ENCODE results near the gene DPP8. TPM values are rescaled to one million over a fixed set of nuclear protein-coding genes. Genes with fewer than 3 reads are reported as not detected.

Gene DPP8
- total RNA-seq, 1 experiment from 2014 or later, result 22.9 TPM

- no peaks in the 10 kb centered on the region for H3K4me1 Mint-ChIP-seq (ENCODE audit: low read depth, unreplicated experiment)
- no peak for DNase-seq
- H3K27ac Mint-ChIP-seq (ENCODE audit: unreplicated experiment), result no peak overlapping the region
- Histone ChIP-seq H3K9me3 (no peaks in the 10 kb centered on the region), H3K36me3 (ENCODE audit: control insufficient read depth, insufficient read depth, low read length) (no peaks in the 10 kb centered on the region; the same call in none of the 2 replicates), H3K4me3 (ENCODE audit: low read depth, low read length) (no peak overlapping the region), H3K27me3 (replicated peaks; ENCODE audit: control insufficient read depth, insufficient read depth, low read length) (no peaks in the 10 kb centered on the region), H3K4me1 (no peaks in the 10 kb centered on the region)
- H3K36me3 Mint-ChIP-seq (ENCODE audit: insufficient read depth, unreplicated experiment), result peaks cover 66% of the 10 kb centered on the region
- H3K27me3 Mint-ChIP-seq (ENCODE audit: insufficient read depth, unreplicated experiment), result no peaks in the 10 kb centered on the region
- intact Hi-C loops (cut with micrococcal nuclease; ENCODE audit: unreplicated experiment), result no loop called here
- BruUV-seq (replicated peaks), result no TSS peak
- H3K9me3 Mint-ChIP-seq (ENCODE audit: unreplicated experiment), result no peaks in the 10 kb centered on the region
- POLR2A ChIA-PET, result no interaction called here
- no peak for TF ChIP-seq CTCF (IDR thresholded peaks at IDR 0.05; ENCODE audit: insufficient read depth in 1 of 2, low read depth in 1 of 2, low read length in 1 of 2, severe bottlenecking in 1 of 2, unreplicated experiment in 1 of 2)
- H3K4me3 Mint-ChIP-seq (ENCODE audit: unreplicated experiment), result no peak overlapping the region
- CTCF ChIA-PET, result no interaction called here
These were observed 41.7 kb upstream of the DPP8 start for GRCh38 chr15:65558997-65559760.

GRCh38 chr15:65558336-65558735 lies 40.8 kb upstream of the DPP8 start:
- Histone ChIP-seq H3K4me1 (no peaks in the 10 kb centered on the region), H3K27me3 (replicated peaks; ENCODE audit: control insufficient read depth, insufficient read depth, low read length) (no peaks in the 10 kb centered on the region), H3K9me3 (no peaks in the 10 kb centered on the region), H3K4me3 (ENCODE audit: low read depth, low read length) (no peak overlapping the region), H3K36me3 (ENCODE audit: control insufficient read depth, insufficient read depth, low read length) (no peaks in the 10 kb centered on the region; the same call in none of the 2 replicates)
- Mint-ChIP-seq H3K4me3 (ENCODE audit: unreplicated experiment) (no peak overlapping the region), H3K27me3 (ENCODE audit: insufficient read depth, unreplicated experiment) (no peaks in the 10 kb centered on the region), H3K27ac (ENCODE audit: unreplicated experiment) (no peak overlapping the region), H3K9me3 (ENCODE audit: unreplicated experiment) (no peaks in the 10 kb centered on the region), H3K4me1 (ENCODE audit: low read depth, unreplicated experiment) (no peaks in the 10 kb centered on the region), H3K36me3 (ENCODE audit: insufficient read depth, unreplicated experiment) (peaks cover 69% of the 10 kb centered on the region)
- ChIA-PET CTCF (no interaction called here), POLR2A (no interaction called here)
- TF ChIP-seq CTCF (IDR thresholded peaks at IDR 0.05; ENCODE audit: insufficient read depth in 1 of 2, low read depth in 1 of 2, low read length in 1 of 2, severe bottlenecking in 1 of 2, unreplicated experiment in 1 of 2), result no peak
- intact Hi-C loops (cut with micrococcal nuclease; ENCODE audit: unreplicated experiment), result no loop called here
- no peak for DNase-seq
- BruUV-seq (replicated peaks), result no TSS peak

- H3K27ac Mint-ChIP-seq (ENCODE audit: unreplicated experiment), result no peak overlapping the region
- H3K4me3 ChIP-seq (ENCODE audit: low read depth, low read length), result no peak overlapping the region
- no peak overlapping the region for H3K4me3 Mint-ChIP-seq (ENCODE audit: unreplicated experiment)
- CTCF ChIA-PET, result no interaction called here
- H3K4me1 Mint-ChIP-seq (ENCODE audit: low read depth, unreplicated experiment), result no peaks in the 10 kb centered on the region
- H3K9me3 Mint-ChIP-seq (ENCODE audit: unreplicated experiment), result no peaks in the 10 kb centered on the region
- no TSS peak for BruUV-seq (replicated peaks)
- DNase-seq, result no peak
- no peaks in the 10 kb centered on the region; the same call in 1 of the 2 replicates for H3K36me3 ChIP-seq (ENCODE audit: control insufficient read depth, insufficient read depth, low read length)
- no peak for TF ChIP-seq CTCF (IDR thresholded peaks at IDR 0.05; ENCODE audit: insufficient read depth in 1 of 2, low read depth in 1 of 2, low read length in 1 of 2, severe bottlenecking in 1 of 2, unreplicated experiment in 1 of 2)
- H3K4me1 ChIP-seq, result no peaks in the 10 kb centered on the region
- H3K9me3 ChIP-seq, result no peaks in the 10 kb centered on the region
- peaks cover 56% of the 10 kb centered on the region for H3K36me3 Mint-ChIP-seq (ENCODE audit: insufficient read depth, unreplicated experiment)
- intact Hi-C loops (cut with micrococcal nuclease; ENCODE audit: unreplicated experiment), result no loop called here
- H3K27me3 ChIP-seq (replicated peaks; ENCODE audit: control insufficient read depth, insufficient read depth, low read length), result no peaks in the 10 kb centered on the region
- H3K27me3 Mint-ChIP-seq (ENCODE audit: insufficient read depth, unreplicated experiment), result no peaks in the 10 kb centered on the region
- POLR2A ChIA-PET, result no interaction called here
These were observed 39.1 kb upstream of the DPP8 start for GRCh38 chr15:65556622-65557021.
